ENCODE results near the gene PRSS12.
"Not testable (repeated sequence)": the region's sequence is repeated elsewhere in the genome, so short reads cannot be mapped to it uniquely, and the experiment has no call there.

Gene PRSS12

GRCh38 chr4:118352843-118353533 is at the start of gene PRSS12:
Gene PRSS12, minus strand, starts transcription at chr4:118353003. Its CDS starts 283 bp downstream, at chr4:118352720.
- DNase-seq, result peak; percentile 48 to 77

GRCh38 chr4:118400356-118400755 is 47.6 kb upstream of the PRSS12 start:
- DNase-seq, result no peak

- DNase-seq, result not testable (repeated sequence)
These were observed 47.1 kb upstream of the PRSS12 start for GRCh38 chr4:118399883-118400282.

- no peak for DNase-seq
These were observed 45.7 kb upstream of the PRSS12 start for GRCh38 chr4:118398226-118399090.

- DNase-seq, result peak in 1 of 2 experiments; percentile 46
These were observed 44.8 kb upstream of the PRSS12 start for GRCh38 chr4:118397623-118397979.

- DNase-seq, result no peak
These were observed 44.2 kb upstream of the PRSS12 start for GRCh38 chr4:118396881-118397622.

GRCh38 chr4:118395057-118395644 is 42.3 kb upstream of the PRSS12 start:
- no peak for DNase-seq

GRCh38 chr4:118392509-118392908 is 39.7 kb upstream of the PRSS12 start:
- DNase-seq, result not testable (repeated sequence)

GRCh38 chr4:118390121-118390520 is 37.3 kb upstream of the PRSS12 start:
- no peak for DNase-seq

- no peak for DNase-seq
These were observed 36.9 kb upstream of the PRSS12 start for GRCh38 chr4:118389721-118390120.

- no peak for DNase-seq
These were observed 35.8 kb upstream of the PRSS12 start for GRCh38 chr4:118388606-118389005.

- no peak for DNase-seq
These were observed 29.1 kb upstream of the PRSS12 start for GRCh38 chr4:118381902-118382301.

- no peak for DNase-seq
These were observed 20.9 kb upstream of the PRSS12 start for GRCh38 chr4:118373614-118374255.

- no peak for DNase-seq
These were observed 19.4 kb upstream of the PRSS12 start for GRCh38 chr4:118372251-118372650.

GRCh38 chr4:118369231-118369630 is 16.4 kb upstream of the PRSS12 start:
- no peak for DNase-seq

GRCh38 chr4:118367872-118368271 is 15.1 kb upstream of the PRSS12 start:
- DNase-seq, result no peak

- no peak for DNase-seq
These were observed 14.6 kb upstream of the PRSS12 start for GRCh38 chr4:118367361-118367760.

- DNase-seq, result no peak
These were observed 10.4 kb upstream of the PRSS12 start for GRCh38 chr4:118363166-118363565.

GRCh38 chr4:118361192-118361591 is 8.4 kb upstream of the PRSS12 start:
- DNase-seq, result no peak

- DNase-seq, result no peak
These were observed 7.3 kb upstream of the PRSS12 start for GRCh38 chr4:118360106-118360505.

- no peak for DNase-seq
These were observed 4.8 kb upstream of the PRSS12 start for GRCh38 chr4:118357601-118358000.

- no peak for DNase-seq
These were observed 3.9 kb upstream of the PRSS12 start for GRCh38 chr4:118356731-118357130.

GRCh38 chr4:118356111-118356510 is 3.3 kb upstream of the PRSS12 start:
- DNase-seq, result no peak

Data from NCI-H446 (cell line).